Osteoblast (primary cell): ENCODE data around the gene AGTPBP1. TPM values are rescaled to one million over a fixed set of nuclear protein-coding genes. Genes with fewer than 3 reads are reported as not detected.

Experiments used
- DNase-seq: peaks from one replicate; pipeline ENCODE4 v3.0.0; 2011; ENCODE audit warnings: low spot score, mixed read lengths; ENCODE audit not compliant: insufficient read length; ENCODE audit errors: missing footprints
- H2AFZ ChIP-seq: 2 replicates; pipeline ENCODE4 v1.6.0; 2011; ENCODE audit warnings: mild to moderate bottlenecking, low read length
- H3K27ac ChIP-seq: 2 replicates; pipeline ENCODE4 v1.5.1; 2011; ENCODE audit warnings: mild to moderate bottlenecking, low read depth, low read length, moderate library complexity
- H3K27me3 ChIP-seq: 2 replicates; pipeline ENCODE4 v1.6.0; 2012; ENCODE audit warnings: mild to moderate bottlenecking, control low read depth, inconsistent platforms, low read length, moderate library complexity; ENCODE audit not compliant: insufficient read depth
- H3K36me3 ChIP-seq: 2 replicates; pipeline ENCODE4 v1.5.1; 2011; ENCODE audit warnings: mild to moderate bottlenecking, low read length, control low read depth, moderate library complexity; ENCODE audit not compliant: insufficient read depth
- H3K4me1 ChIP-seq: 2 replicates; pipeline ENCODE4 v1.5.1; 2011; ENCODE audit warnings: mild to moderate bottlenecking, low read length, control low read depth, moderate library complexity; ENCODE audit not compliant: insufficient read depth
- H3K4me2 ChIP-seq: 2 replicates; pipeline ENCODE4 v1.6.0; 2011; ENCODE audit warnings: mild to moderate bottlenecking, low read length; ENCODE audit not compliant: insufficient read depth
- H3K4me3 ChIP-seq: fragments of 200-600 bp; sonication (generic); 3 replicates; pipeline ENCODE4 v1.5.1; 2012; ENCODE audit warnings: mild to moderate bottlenecking, low read length, inconsistent platforms; ENCODE audit not compliant: insufficient read depth
- H3K79me2 ChIP-seq: 2 replicates; pipeline ENCODE4 v1.6.0; 2012; ENCODE audit warnings: mild to moderate bottlenecking, low read length, control low read depth, inconsistent platforms; ENCODE audit not compliant: insufficient read depth
- H3K9me3 ChIP-seq: 2 replicates; pipeline ENCODE4 v1.5.1; 2011; ENCODE audit warnings: low read depth, low read length, control low read depth
- H4K20me1 ChIP-seq: 2 replicates; pipeline ENCODE4 v1.6.0; 2012; ENCODE audit warnings: mild to moderate bottlenecking, low read length, control low read depth; ENCODE audit not compliant: insufficient read depth
- CTCF ChIP-seq: IDR thresholded peaks from 2 replicates; pipeline ENCODE4 v1.5.1; 2011; ENCODE audit warnings: mild to moderate bottlenecking, low read depth, low read length, moderate library complexity; ENCODE audit errors: extremely low read depth
- total RNA-seq: library from RNA; depleted of rRNA; stranded (reverse); fragments of >200 nt; gene quantifications from 2 replicates; pipeline ENCODE4 v1.2.3, GENCODE V29; 2012

AGTPBP1 gene
- total RNA-seq, 1 donor: 17.0 TPM

- TF ChIP-seq CTCF: no peak
- no peak overlapping the region for H3K4me2 ChIP-seq
Measured at GRCh38 chr9:85559526-85559925, 182.2 kb downstream of the AGTPBP1 start.

GRCh38 chr9:85554349-85554748 lies 187.4 kb downstream of the AGTPBP1 start:
- Histone ChIP-seq H3K4me3 (no peak overlapping the region), H4K20me1 (no peaks in the 10 kb centered on the region), H3K4me1 (no peaks in the 10 kb centered on the region), H3K27me3 (no peaks in the 10 kb centered on the region), H3K79me2 (no peaks in the 10 kb centered on the region), H3K4me2 (no peak overlapping the region), H3K36me3 (no peaks in the 10 kb centered on the region), H2AFZ (no peak overlapping the region), H3K9me3 (no peaks in the 10 kb centered on the region), H3K27ac (no peak overlapping the region)
- DNase-seq: no peak
- TF ChIP-seq CTCF: no peak

More at GRCh38 chr9:85559526-85559925, 182.2 kb downstream of the AGTPBP1 start:
- Histone ChIP-seq H3K4me3 (no peak overlapping the region), H3K27ac (no peak overlapping the region), H3K36me3 (no peaks in the 10 kb centered on the region), H3K27me3 (no peaks in the 10 kb centered on the region), H3K4me1 (no peaks in the 10 kb centered on the region), H3K9me3 (no peaks in the 10 kb centered on the region), H2AFZ (no peak overlapping the region), H4K20me1 (no peaks in the 10 kb centered on the region), H3K79me2 (no peaks in the 10 kb centered on the region)
- DNase-seq: no peak

- Histone ChIP-seq H3K4me3 (no peak overlapping the region), H3K4me1 (no peaks in the 10 kb centered on the region), H3K4me2 (no peak overlapping the region), H3K27me3 (no peaks in the 10 kb centered on the region), H4K20me1 (no peaks in the 10 kb centered on the region), H2AFZ (no peak overlapping the region), H3K36me3 (no peaks in the 10 kb centered on the region), H3K27ac (no peak overlapping the region), H3K79me2 (no peaks in the 10 kb centered on the region), H3K9me3 (no peaks in the 10 kb centered on the region)
- no peak for DNase-seq
- TF ChIP-seq CTCF: no peak
Measured at GRCh38 chr9:85553475-85553874, 188.3 kb downstream of the AGTPBP1 start.

GRCh38 chr9:85547599-85547998 lies 194.2 kb downstream of the AGTPBP1 start:
- TF ChIP-seq CTCF: no peak
- Histone ChIP-seq H3K4me2 (no peak overlapping the region), H3K36me3 (no peaks in the 10 kb centered on the region), H3K79me2 (no peaks in the 10 kb centered on the region), H3K27me3 (no peaks in the 10 kb centered on the region), H4K20me1 (no peaks in the 10 kb centered on the region), H3K4me3 (no peak overlapping the region), H3K9me3 (no peaks in the 10 kb centered on the region), H3K4me1 (no peaks in the 10 kb centered on the region), H3K27ac (no peak overlapping the region), H2AFZ (no peak overlapping the region)
- no peak for DNase-seq
